Measurements from ENCODE around the gene SYDE2. TPM values are rescaled to one million over a fixed set of nuclear protein-coding genes. Genes with fewer than 3 reads are reported as not detected.

SYDE2 gene
- total RNA-seq, 3 donors from 2014 or later = 9.0 to 42.1 (median 9.9) TPM

DNA sequence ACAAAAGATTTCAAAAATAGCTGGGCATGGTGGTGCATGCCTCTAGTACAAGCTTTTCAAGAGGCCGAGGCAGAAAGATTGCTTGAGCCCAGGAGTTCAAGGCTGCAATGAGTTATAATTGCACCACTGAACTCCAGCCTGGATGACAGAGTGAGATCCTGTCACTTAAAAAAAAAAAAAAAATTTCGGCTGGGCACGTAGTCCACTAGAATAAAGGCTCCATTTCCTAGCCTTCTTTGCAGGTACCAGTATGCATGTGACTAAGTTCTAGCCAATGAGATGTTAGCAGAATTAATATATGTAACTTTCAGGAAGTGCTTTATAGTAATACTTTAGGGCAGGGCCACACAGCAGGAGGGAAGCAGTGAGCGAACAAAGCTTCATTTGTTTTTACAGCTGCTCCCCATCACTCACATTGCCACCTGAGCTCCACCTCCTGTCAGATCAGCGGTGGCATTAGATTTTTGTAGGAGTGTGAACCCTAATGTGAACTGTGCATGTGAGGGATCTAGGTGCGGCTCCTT is 28.8 kb upstream of the SYDE2 start:
- H3K9me3 ChIP-seq = no peaks in the 10 kb centered on the region
- no peaks in the 10 kb centered on the region for H3K4me1 ChIP-seq (ENCODE audit: low read depth)
- H3K36me3 ChIP-seq (ENCODE audit: low read depth) = no peaks in the 10 kb centered on the region
- intact Hi-C loops (cut with DNase I, micrococcal nuclease) = no loop called here
- H3K4me3 ChIP-seq = no peak overlapping the region
- no peak for TF ChIP-seq CTCF (IDR thresholded peaks at IDR 0.05)
- ATAC-seq (peak; percentile 90), DNase-seq (peak in 1 of 3 donors; percentile 34)

- intact Hi-C loops (cut with DNase I, micrococcal nuclease) = no loop called here
- no peak overlapping the region for H3K4me3 ChIP-seq
- TF ChIP-seq CTCF (IDR thresholded peaks at IDR 0.05) = no peak
- no peak for DNase-seq
- no peaks in the 10 kb centered on the region for H3K4me1 ChIP-seq (ENCODE audit: low read depth)
- no peaks in the 10 kb centered on the region for H3K36me3 ChIP-seq (ENCODE audit: low read depth)
- no peak for ATAC-seq
- H3K9me3 ChIP-seq = no peaks in the 10 kb centered on the region
Measured at GRCh38 chr1:85228972-85229371, 28.2 kb upstream of the SYDE2 start.

GRCh38 chr1:85225624-85226380 is 25.0 kb upstream of the SYDE2 start:
- no peaks in the 10 kb centered on the region for H3K9me3 ChIP-seq
- ATAC-seq = no peak
- no peaks in the 10 kb centered on the region for H3K36me3 ChIP-seq (ENCODE audit: low read depth)
- no peaks in the 10 kb centered on the region for H3K4me1 ChIP-seq (ENCODE audit: low read depth)
- H3K4me3 ChIP-seq = no peak overlapping the region
- DNase-seq = no peak
- intact Hi-C loops (cut with DNase I, micrococcal nuclease) = no loop called here
- no peak for TF ChIP-seq CTCF (IDR thresholded peaks at IDR 0.05)

DNA sequence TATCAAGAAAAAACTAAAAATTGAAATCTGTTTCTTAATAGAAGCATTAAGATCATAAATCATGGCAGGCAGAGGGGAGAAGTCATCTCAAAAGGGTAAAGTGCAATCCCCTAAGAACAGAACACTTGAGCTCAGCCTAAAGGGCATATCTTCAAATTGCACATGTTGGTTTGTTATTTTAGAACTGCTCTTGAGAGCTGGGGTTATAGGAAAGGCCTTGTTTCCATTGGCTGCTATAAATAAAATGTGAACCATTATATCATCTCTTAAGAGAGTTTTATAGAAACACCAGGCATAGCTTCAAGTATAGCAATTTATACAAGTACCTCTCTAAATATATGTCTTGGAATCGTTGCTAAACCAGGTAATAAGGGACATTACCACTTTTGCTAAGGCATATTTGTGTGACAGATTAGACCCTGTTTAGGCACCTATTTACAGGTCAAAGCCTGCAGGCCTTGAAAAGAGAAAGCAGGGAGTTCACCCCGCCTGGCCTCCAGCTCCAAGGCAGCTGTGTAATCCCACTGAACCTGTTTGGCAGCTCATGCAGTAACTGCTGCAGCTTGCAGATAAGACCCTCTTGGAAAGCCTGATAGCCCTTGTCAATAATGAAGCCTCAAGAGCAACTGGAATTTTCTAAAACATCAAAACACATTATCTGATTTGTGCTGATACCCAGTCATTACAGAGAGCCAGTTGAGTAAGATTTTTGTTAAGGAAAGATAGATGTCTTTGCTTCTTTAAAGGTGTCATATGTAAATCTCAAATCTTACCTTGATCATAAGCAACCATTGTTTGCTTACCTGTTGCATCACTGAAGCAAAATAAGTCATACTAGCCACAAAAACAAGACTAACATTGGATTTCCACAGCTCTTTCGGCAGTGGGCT is 24.2 kb upstream of the SYDE2 start:
- Histone ChIP-seq H3K4me3 (no peak overlapping the region), H3K9me3 (no peaks in the 10 kb centered on the region), H3K4me1 (ENCODE audit: low read depth) (no peaks in the 10 kb centered on the region), H3K36me3 (ENCODE audit: low read depth) (no peaks in the 10 kb centered on the region)
- ATAC-seq (peak; percentile 84), DNase-seq (peak; percentile 59 to 76 (median 63))
- TF ChIP-seq CTCF (IDR thresholded peaks at IDR 0.05) = no peak
- intact Hi-C loops (cut with DNase I, micrococcal nuclease) = no loop called here

DNA sequence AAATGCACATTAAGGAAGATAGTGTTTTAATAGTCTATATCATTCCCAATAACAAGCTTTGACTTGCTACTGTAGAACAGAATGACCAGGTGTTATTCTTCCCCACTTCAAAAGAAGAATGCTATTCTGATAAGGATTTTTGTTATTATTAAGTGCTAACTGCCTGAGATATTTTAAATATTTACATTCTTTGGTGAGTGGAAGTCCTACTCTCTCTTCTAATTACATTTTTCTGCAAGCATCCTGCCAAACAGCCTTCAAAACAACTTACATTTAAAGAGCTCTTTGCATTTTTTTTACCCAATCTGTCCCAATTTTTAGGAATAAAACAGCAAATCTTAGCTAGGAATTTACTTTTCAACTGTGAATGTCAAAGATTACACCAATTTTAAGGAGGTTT is 23.5 kb upstream of the SYDE2 start:
- no peak for ATAC-seq
- TF ChIP-seq CTCF (IDR thresholded peaks at IDR 0.05) = no peak
- Histone ChIP-seq H3K36me3 (ENCODE audit: low read depth) (no peaks in the 10 kb centered on the region), H3K4me3 (no peak overlapping the region), H3K4me1 (ENCODE audit: low read depth) (no peaks in the 10 kb centered on the region), H3K9me3 (no peaks in the 10 kb centered on the region)
- DNase-seq = no peak
- intact Hi-C loops (cut with DNase I, micrococcal nuclease) = no loop called here

Data from mucosa of descending colon (tissue), 3 donors.